NCI-H748 treated with DMSO at 0.1 percent for 48 hours (cell line): Measurements from ENCODE around the gene INTS15.
"Not testable (repeated sequence)": the region's sequence is repeated elsewhere in the genome, so short reads cannot be mapped to it uniquely, and the experiment has no call there.

Source experiments
- DNase-seq: peaks from one replicate; lab custom pipeline; 2025; lab: John Stamatoyannopoulos, UW

INTS15 gene

DNA sequence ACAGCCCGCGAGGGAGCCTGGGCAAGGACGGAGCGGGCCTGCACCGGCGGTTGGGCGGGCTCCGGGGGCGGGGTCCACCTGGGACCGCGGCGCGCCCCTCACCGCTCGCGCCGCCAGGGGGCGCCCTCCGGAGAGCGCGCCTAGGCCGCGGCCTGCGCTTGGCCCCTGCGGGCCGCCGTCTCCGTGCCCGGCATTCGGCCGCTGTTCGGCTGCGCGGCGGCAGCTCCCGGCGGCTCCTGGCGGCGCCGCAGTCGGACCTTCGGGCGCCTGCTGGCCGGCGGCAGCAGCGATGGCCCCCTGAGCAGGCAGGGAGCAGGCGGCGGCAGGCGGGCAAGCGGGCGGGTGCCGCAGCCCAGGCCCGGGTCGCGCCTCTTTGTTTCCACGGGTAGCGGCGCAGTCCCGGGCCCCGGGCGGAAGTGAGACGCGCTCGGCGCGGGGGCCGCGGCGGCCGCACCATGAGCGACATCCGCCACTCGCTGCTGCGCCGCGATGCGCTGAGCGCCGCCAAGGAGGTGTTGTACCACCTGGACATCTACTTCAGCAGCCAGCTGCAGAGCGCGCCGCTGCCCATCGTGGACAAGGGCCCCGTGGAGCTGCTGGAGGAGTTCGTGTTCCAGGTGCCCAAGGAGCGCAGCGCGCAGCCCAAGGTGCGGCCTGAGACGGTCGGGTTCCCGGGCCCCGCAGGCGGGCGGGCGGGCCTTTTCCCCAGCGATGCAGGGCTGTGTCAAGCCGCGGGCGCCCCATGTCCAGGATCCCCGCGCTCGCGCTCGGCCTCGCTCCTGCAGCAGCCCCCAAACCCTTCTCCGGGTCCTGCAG, at the start of gene INTS15:
Gene INTS15, plus strand, starts transcription at position 193 of the 816 bp plus-strand sequence. Its CDS starts 263 bp downstream, at position 456.
- DNase-seq: peak; percentile 42

GRCh38 chr7:6542368-6542767, 47.5 kb upstream of the INTS15 start:
- no peak for DNase-seq

GRCh38 chr7:6545398-6546126, 44.3 kb upstream of the INTS15 start:
- no peak for DNase-seq

- no peak for DNase-seq
These were observed 43.1 kb upstream of the INTS15 start for GRCh38 chr7:6546498-6547251.

- DNase-seq: no peak
These were observed 42.4 kb upstream of the INTS15 start for GRCh38 chr7:6547400-6547799.

GRCh38 chr7:6551016-6551511, 38.8 kb upstream of the INTS15 start, which contains the start of gene GRID2IP:
GRID2IP (minus strand) TSS chr7:6551461; CDS start chr7:6551436, 25 bp downstream.
- DNase-seq: no peak

GRCh38 chr7:6553448-6554044, 36.3 kb upstream of the INTS15 start:
- DNase-seq: no peak

GRCh38 chr7:6554848-6555247, 35.0 kb upstream of the INTS15 start:
- no peak for DNase-seq

- DNase-seq: no peak
These were observed 33.6 kb upstream of the INTS15 start for GRCh38 chr7:6556196-6556595.

- DNase-seq: no peak
These were observed 31.0 kb upstream of the INTS15 start for GRCh38 chr7:6558837-6559236.

GRCh38 chr7:6559896-6560295, 29.9 kb upstream of the INTS15 start:
- no peak for DNase-seq

DNA sequence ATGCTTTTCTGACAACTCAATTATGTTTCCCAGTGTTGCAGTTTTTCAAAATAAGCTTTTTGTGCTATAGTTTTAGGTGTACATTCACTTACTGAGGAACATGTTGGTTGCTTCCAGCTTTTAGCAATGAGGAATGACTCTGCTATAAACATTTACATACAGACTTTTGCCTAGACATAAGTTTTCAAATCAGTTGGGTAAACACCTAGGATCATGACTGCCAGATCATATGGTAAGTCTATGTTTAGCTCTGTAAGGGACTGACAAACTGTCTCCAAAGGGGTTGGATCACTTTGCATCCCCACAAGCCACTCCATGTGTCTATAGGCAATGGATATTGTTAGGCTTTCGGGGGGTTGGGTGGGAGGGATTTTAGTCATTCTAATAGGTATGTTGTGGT, 27.7 kb upstream of the INTS15 start:
- no peak for DNase-seq

- no peak for DNase-seq
These were observed 25.7 kb upstream of the INTS15 start for GRCh38 chr7:6563936-6564770.

DNA sequence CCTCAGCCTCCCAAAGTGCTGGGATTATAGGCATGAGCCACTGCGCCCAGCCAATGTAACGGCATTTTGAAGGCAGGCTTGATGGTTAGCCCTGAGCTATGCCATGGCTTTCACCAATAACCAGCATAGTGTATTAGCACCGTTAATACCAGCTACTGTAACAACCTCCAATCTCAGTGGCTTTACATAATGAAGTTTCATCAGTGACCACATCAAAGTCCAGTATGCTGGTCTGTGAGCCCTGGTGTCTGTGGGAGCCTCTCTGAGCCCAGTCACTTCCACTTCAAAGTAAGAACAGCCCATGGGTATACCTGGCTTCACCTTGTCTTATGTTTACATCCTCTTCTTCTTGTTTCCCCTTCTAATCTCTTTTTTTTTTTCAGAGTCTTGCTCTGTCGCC, 24.2 kb upstream of the INTS15 start:
- no peak for DNase-seq

- no peak for DNase-seq
These were observed 21.9 kb upstream of the INTS15 start for GRCh38 chr7:6567886-6568285.

- no peak for DNase-seq
These were observed 18.6 kb upstream of the INTS15 start for GRCh38 chr7:6571160-6571779.

DNA sequence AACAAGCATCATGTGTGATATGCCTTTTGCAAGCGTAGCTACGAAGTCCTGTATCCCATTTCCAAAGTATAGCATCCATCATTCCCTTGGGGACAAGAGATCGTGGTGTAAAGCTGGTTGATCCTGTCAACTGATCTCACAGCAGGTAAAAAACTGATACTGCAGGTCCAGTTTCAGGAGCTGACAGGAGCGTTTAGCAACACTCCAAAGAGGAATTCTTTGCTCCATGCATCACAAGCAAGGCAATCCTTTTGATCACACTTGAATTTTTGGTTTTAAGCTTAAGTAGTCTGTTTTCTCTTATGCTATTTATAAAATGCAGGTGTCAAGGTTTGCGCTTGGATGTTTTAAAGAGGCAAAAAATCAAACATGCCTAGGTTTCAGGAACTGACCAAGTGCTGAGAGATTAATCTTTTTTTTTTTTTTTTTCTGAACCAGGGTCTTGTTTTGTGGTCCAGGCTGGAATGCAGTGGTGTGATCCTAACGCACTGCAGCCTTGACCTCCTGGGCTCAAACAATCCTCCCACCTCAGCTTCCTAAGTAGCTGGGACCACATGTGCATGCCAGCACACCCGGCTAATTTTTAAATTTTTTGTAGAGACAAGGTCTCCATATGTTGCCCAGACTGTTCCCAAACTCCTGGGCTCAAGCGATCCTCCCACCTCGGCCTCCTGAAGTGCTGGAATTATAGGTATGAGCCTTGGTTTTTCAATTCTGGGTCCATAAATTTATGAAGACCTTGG, 14.4 kb upstream of the INTS15 start:
- no peak for DNase-seq

- DNase-seq: no peak
These were observed 13.6 kb upstream of the INTS15 start for GRCh38 chr7:6576024-6576866.

GRCh38 chr7:6576867-6577368, 12.9 kb upstream of the INTS15 start:
- DNase-seq: not testable (repeated sequence)
